HEK293 (cell line): Measurements from ENCODE around the gene FIGN.

Experiments used
- CTCF ChIA-PET: fragments of 350-600 bp; formaldehyde crosslinking; extraction: SDS; loops from one replicate; lab custom pipeline; 2021; ENCODE audit warnings: antibody characterized with exemption; lab: Yijun Ruan, JAX
- POLR2A ChIA-PET: fragments of 300-600 bp; formaldehyde crosslinking; extraction: SDS; loops from one replicate; lab custom pipeline; 2020; ENCODE audit warnings: antibody characterized with exemption, inconsistent platforms; lab: Yijun Ruan, JAX
- H3K27ac ChIP-seq: fragments of 200-500 bp; sonication (Bioruptor generic); 2 replicates; pipeline ENCODE4 v1.5.1; 2014; ENCODE audit warnings: low read depth, low read length, control low read depth, inconsistent platforms; ENCODE audit errors: extremely low read depth
- H3K36me3 ChIP-seq, 2 experiments: fragments of 200-500 bp in 1 of 2; sonication (Bioruptor generic) in 1 of 2; 1 replicate in 1 of 2; 2 replicates in 1 of 2; pipeline ENCODE4 v1.5.1; 2014 to 2017; ENCODE audit warnings: inconsistent platforms in 2 of 2, low read length in 2 of 2; ENCODE audit not compliant: control insufficient read depth in 2 of 2, insufficient read depth in 1 of 2
- H3K4me1 ChIP-seq: fragments of 200-500 bp; sonication (Bioruptor generic); 2 replicates; pipeline ENCODE4 v1.5.1; 2014; ENCODE audit warnings: mild to moderate bottlenecking, low read length, inconsistent platforms; ENCODE audit not compliant: control insufficient read depth, insufficient read depth
- H3K4me3 ChIP-seq: 2 replicates; pipeline ENCODE4 v1.5.1; 2011; ENCODE audit warnings: low read depth, mild to moderate bottlenecking, control low read depth, low read length, moderate library complexity
- H3K9me3 ChIP-seq: fragments of 200-500 bp; sonication (Bioruptor generic); 2 replicates; pipeline ENCODE4 v1.5.1; 2014; ENCODE audit warnings: low read depth, low read length, inconsistent platforms; ENCODE audit not compliant: control insufficient read depth, insufficient read depth
- GFI1B ChIP-seq: fragments of 450-650 bp; formaldehyde crosslinking; IDR thresholded peaks from 2 replicates; pipeline ENCODE4 v1.5.1; 2016; ENCODE audit warnings: missing biosample characterization, missing genetic modification characterization
- GLIS2 ChIP-seq: fragments of 450-650 bp; formaldehyde crosslinking; IDR thresholded peaks from 2 replicates; pipeline ENCODE4 v1.5.1; 2016; ENCODE audit warnings: missing biosample characterization, missing genetic modification characterization
- HIC1 ChIP-seq: fragments of 450-650 bp; formaldehyde crosslinking; IDR thresholded peaks from 2 replicates; pipeline ENCODE4 v1.5.1; 2016; ENCODE audit warnings: missing biosample characterization, missing genetic modification characterization
- KLF10 ChIP-seq: fragments of 450-650 bp; IDR thresholded peaks from 2 replicates; pipeline ENCODE4 v1.5.1; 2018; ENCODE audit warnings: missing biosample characterization, mild to moderate bottlenecking, missing genetic modification characterization
- KLF9 ChIP-seq: fragments of 450-650 bp; formaldehyde crosslinking; IDR thresholded peaks from 2 replicates; pipeline ENCODE4 v1.5.1; 2016; ENCODE audit warnings: missing biosample characterization, missing genetic modification characterization, low read depth
- MEIS1 ChIP-seq: sonication (generic); formaldehyde crosslinking; IDR thresholded peaks from 2 replicates; pipeline ENCODE4 v1.8.1; 2022; ENCODE audit warnings: missing genetic modification reagents, mild to moderate bottlenecking, borderline replicate concordance
- SP2 ChIP-seq: fragments of 450-650 bp; formaldehyde crosslinking; IDR thresholded peaks from 2 replicates; pipeline ENCODE4 v1.5.1; 2016; ENCODE audit warnings: missing biosample characterization, missing genetic modification characterization
- TCF7L2 ChIP-seq: IDR thresholded peaks from 2 replicates; pipeline ENCODE4 v1.6.1; 2011; ENCODE audit warnings: low read depth, mild to moderate bottlenecking, inconsistent platforms, low read length, moderate library complexity, borderline replicate concordance
- ZBTB49 ChIP-seq: fragments of 450-650 bp; formaldehyde crosslinking; IDR thresholded peaks from 2 replicates; pipeline ENCODE4 v1.5.1; 2016; ENCODE audit warnings: missing biosample characterization, missing genetic modification characterization, low read depth
- ZNF10 ChIP-seq: fragments of 450-650 bp; formaldehyde crosslinking; IDR thresholded peaks from 2 replicates; pipeline ENCODE4 v1.5.1; 2017; ENCODE audit warnings: missing biosample characterization, missing genetic modification characterization
- ZNF112 ChIP-seq: fragments of 450-650 bp; formaldehyde crosslinking; IDR thresholded peaks from 2 replicates; pipeline ENCODE4 v1.5.0; 2017; ENCODE audit warnings: missing biosample characterization, missing genetic modification characterization
- ZNF140 ChIP-seq: fragments of 450-650 bp; formaldehyde crosslinking; IDR thresholded peaks from 2 replicates; pipeline ENCODE4 v1.5.1; 2016; ENCODE audit warnings: missing biosample characterization, missing genetic modification characterization
- ZNF146 ChIP-seq: fragments of 450-650 bp; formaldehyde crosslinking; IDR thresholded peaks from 2 replicates; pipeline ENCODE4 v1.5.1; 2016; ENCODE audit warnings: missing biosample characterization, missing genetic modification characterization
- ZNF155 ChIP-seq: fragments of 450-650 bp; formaldehyde crosslinking; IDR thresholded peaks from 2 replicates; pipeline ENCODE4 v1.5.1; 2016; ENCODE audit warnings: missing biosample characterization, missing genetic modification characterization
- ZNF169 ChIP-seq: fragments of 450-650 bp; formaldehyde crosslinking; IDR thresholded peaks from 2 replicates; pipeline ENCODE4 v1.5.1; 2016; ENCODE audit warnings: missing biosample characterization, missing genetic modification characterization
- ZNF2 ChIP-seq: fragments of 450-650 bp; formaldehyde crosslinking; IDR thresholded peaks from 2 replicates; pipeline ENCODE4 v1.5.1; 2016; ENCODE audit warnings: missing biosample characterization, missing genetic modification characterization
- ZNF214 ChIP-seq: fragments of 450-650 bp; formaldehyde crosslinking; IDR thresholded peaks from 2 replicates; pipeline ENCODE4 v1.5.1; 2017; ENCODE audit warnings: missing biosample characterization, mild to moderate bottlenecking, missing genetic modification characterization, borderline replicate concordance
- ZNF239 ChIP-seq: fragments of 450-650 bp; formaldehyde crosslinking; IDR thresholded peaks from 2 replicates; pipeline ENCODE4 v1.5.1; 2016; ENCODE audit warnings: missing biosample characterization, missing genetic modification characterization
- ZNF24 ChIP-seq: fragments of 450-650 bp; formaldehyde crosslinking; IDR thresholded peaks from 2 replicates; pipeline ENCODE4 v1.5.1; 2016; ENCODE audit warnings: missing biosample characterization, missing genetic modification characterization
- ZNF26 ChIP-seq: fragments of 450-650 bp; formaldehyde crosslinking; IDR thresholded peaks from 2 replicates; pipeline ENCODE4 v1.5.1; 2016; ENCODE audit warnings: missing biosample characterization, missing genetic modification characterization
- ZNF311 ChIP-seq: fragments of 450-650 bp; formaldehyde crosslinking; IDR thresholded peaks from 2 replicates; pipeline ENCODE4 v1.5.1; 2017; ENCODE audit warnings: missing biosample characterization, missing genetic modification characterization, borderline replicate concordance
- ZNF350 ChIP-seq: fragments of 450-650 bp; formaldehyde crosslinking; IDR thresholded peaks from 2 replicates; pipeline ENCODE4 v1.5.0; 2017; ENCODE audit warnings: missing biosample characterization, mild to moderate bottlenecking, missing genetic modification characterization
- ZNF423 ChIP-seq: fragments of 450-650 bp; formaldehyde crosslinking; IDR thresholded peaks from 2 replicates; pipeline ENCODE4 v1.5.1; 2016; ENCODE audit warnings: missing biosample characterization, missing genetic modification characterization
- ZNF426 ChIP-seq: fragments of 450-650 bp; formaldehyde crosslinking; IDR thresholded peaks from 2 replicates; pipeline ENCODE4 v1.5.1; 2017; ENCODE audit warnings: missing biosample characterization, missing genetic modification characterization, mild to moderate bottlenecking, inconsistent platforms, moderate library complexity
- ZNF529 ChIP-seq: fragments of 450-650 bp; formaldehyde crosslinking; IDR thresholded peaks from 2 replicates; pipeline ENCODE4 v1.5.1; 2017; ENCODE audit warnings: missing genetic modification characterization, missing biosample characterization; ENCODE audit not compliant: insufficient replicate concordance
- ZNF530 ChIP-seq: fragments of 450-650 bp; formaldehyde crosslinking; IDR thresholded peaks from 2 replicates; pipeline ENCODE4 v1.5.1; 2016; ENCODE audit warnings: low read depth, missing biosample characterization, missing genetic modification characterization
- ZNF571 ChIP-seq: fragments of 450-650 bp; formaldehyde crosslinking; IDR thresholded peaks from 2 replicates; pipeline ENCODE4 v1.5.0; 2017; ENCODE audit warnings: missing biosample characterization, missing genetic modification characterization
- ZNF596 ChIP-seq: fragments of 450-650 bp; IDR thresholded peaks from 2 replicates; pipeline ENCODE4 v1.5.0; 2018; ENCODE audit warnings: missing biosample characterization, mild to moderate bottlenecking, missing genetic modification characterization, moderate library complexity
- ZNF621 ChIP-seq: fragments of 450-650 bp; formaldehyde crosslinking; IDR thresholded peaks from 2 replicates; pipeline ENCODE4 v1.5.1; 2017; ENCODE audit warnings: missing biosample characterization, missing genetic modification characterization
- ZNF623 ChIP-seq: fragments of 450-650 bp; formaldehyde crosslinking; IDR thresholded peaks from 2 replicates; pipeline ENCODE4 v1.5.1; 2016; ENCODE audit warnings: missing biosample characterization, missing genetic modification characterization
- ZNF707 ChIP-seq: fragments of 450-650 bp; formaldehyde crosslinking; IDR thresholded peaks from 2 replicates; pipeline ENCODE4 v1.5.1; 2016; ENCODE audit warnings: missing biosample characterization, missing genetic modification characterization

The FIGN gene

GRCh38 chr2:163665051-163665450 lies 70.8 kb downstream of the FIGN start (continued):
- no peak for TF ChIP-seq ZNF423 (tag by site-specific recombination)

- Histone ChIP-seq H3K4me1 (no peaks in the 10 kb centered on the region; the same call in 1 of the 2 replicates), H3K4me3 (no peak overlapping the region), H3K36me3 (no peaks in the 10 kb centered on the region), H3K27ac (no peak overlapping the region), H3K9me3 (no peaks in the 10 kb centered on the region)
- ChIA-PET CTCF (no interaction called here), POLR2A (no interaction called here)
- TF ChIP-seq ZNF24 (tag by site-specific recombination) (no peak), KLF9 (tag by site-specific recombination) (no peak), SP2 (no peak), ZNF140 (tag by site-specific recombination) (no peak), ZNF239 (no peak), ZNF621 (tag by site-specific recombination) (no peak), GLIS2 (tag by site-specific recombination) (no peak), ZBTB49 (tag by site-specific recombination) (no peak), ZNF530 (tag by site-specific recombination) (no peak), ZNF10 (tag by site-specific recombination) (no peak), ZNF596 (tag by site-specific recombination) (no peak), ZNF426 (tag by site-specific recombination) (no peak), KLF10 (tag by site-specific recombination) (no peak), ZNF707 (tag by site-specific recombination) (no peak), ZNF311 (tag by site-specific recombination) (no peak), ZNF623 (tag by site-specific recombination) (no peak), ZNF112 (tag by site-specific recombination) (no peak)
Measured at GRCh38 chr2:163664610-163665009, 71.2 kb downstream of the FIGN start.

- H3K27ac ChIP-seq: no peak overlapping the region
- POLR2A ChIA-PET: no interaction called here
- no peak overlapping the region for H3K4me3 ChIP-seq
- no peaks in the 10 kb centered on the region for H3K36me3 ChIP-seq
- no peaks in the 10 kb centered on the region for H3K9me3 ChIP-seq
- H3K4me1 ChIP-seq: peaks cover 5% of the 10 kb centered on the region
- CTCF ChIA-PET: no interaction called here
- TF ChIP-seq GFI1B (tag by site-specific recombination) (no peak), ZNF571 (no peak), ZNF146 (tag by site-specific recombination) (no peak), ZNF169 (tag by site-specific recombination) (no peak), ZNF214 (tag by site-specific recombination) (no peak), ZNF2 (tag by site-specific recombination) (no peak), ZNF529 (tag by site-specific recombination) (no peak), ZNF26 (no peak), MEIS1 (CRISPR knock-in tag) (no peak), ZNF155 (tag by site-specific recombination) (no peak), TCF7L2 (no peak), SP2 (no peak), ZNF350 (no peak), HIC1 (no peak)
Measured at GRCh38 chr2:163662141-163662780, 73.5 kb downstream of the FIGN start.
